Brain pericyte (primary cell): ENCODE results near the gene ATL2.

Source experiments
- DNase-seq: peaks from one replicate; pipeline ENCODE4 v3.0.0-alpha.2; 2012; ENCODE audit warnings: low read depth, low spot score

The ATL2 gene

GRCh38 chr2:38248707-38249106 lies 128.4 kb downstream of the ATL2 start:
- DNase-seq = no peak

GRCh38 chr2:38248255-38248654 lies 128.8 kb downstream of the ATL2 start:
- no peak for DNase-seq

- DNase-seq = no peak
These were observed 131.0 kb downstream of the ATL2 start for GRCh38 chr2:38246105-38246504.

GRCh38 chr2:38245114-38245641 lies 131.9 kb downstream of the ATL2 start:
- DNase-seq = no peak

- no peak for DNase-seq
These were observed 132.8 kb downstream of the ATL2 start for GRCh38 chr2:38244301-38244700.
